Right ventricle myocardium superior (tissue), 1 donor: Measurements from ENCODE around the gene MRPS7. TPM values are rescaled to one million over a fixed set of nuclear protein-coding genes. Genes with fewer than 3 reads are reported as not detected.
"Not testable (repeated sequence)": the region's sequence is repeated elsewhere in the genome, so short reads cannot be mapped to it uniquely, and the experiment has no call there.

Source experiments
- ATAC-seq: fragments of 200-7000 bp; cut with Tn5 transposase; one replicate; pipeline ENCODE4 v1.9.1; 2020; ENCODE audit warnings: mild to moderate bottlenecking; ENCODE audit not compliant: poor library complexity
- DNase-seq: peaks from one replicate; pipeline ENCODE4 v3.0.0-alpha.2; 2020
- intact Hi-C: fragments of 100-400 bp; cut with DNase I; formaldehyde crosslinking; loops from one replicate; pipeline ENCODE4 v1.11.2; 2022
- total RNA-seq: library from RNA; stranded (reverse); fragmentation: NEBNext Ultra II Directional; extraction: Animal tissue kit (Norgen Biotek cat#: 25700); gene quantifications from one replicate; pipeline ENCODE4 v1.2.1, GENCODE V29; 2021
- donor health status: DM: no; HTN: yes; CAD: no; lungs with severe emphysema.

MRPS7 gene
- total RNA-seq, 1 donor from 2014 or later, result 125 TPM

GRCh38 chr17:75267411-75268232, 5.9 kb downstream of the MRPS7 start:
- ATAC-seq (no peak), DNase-seq (no peak)
- intact Hi-C loops, result no loop called here

- intact Hi-C loops, result no loop called here
- ATAC-seq, result no peak
- no peak for DNase-seq
These were observed 8.2 kb downstream of the MRPS7 start for GRCh38 chr17:75269844-75270217.

GRCh38 chr17:75270218-75270965, 8.7 kb downstream of the MRPS7 start:
- DNase-seq, result peak; percentile 76
- ATAC-seq, result peak; percentile 50
- intact Hi-C loops, result no loop called here

- intact Hi-C loops, result no loop called here
- ATAC-seq, result no peak
These were observed 9.2 kb downstream of the MRPS7 start, which contains the start of gene MIF4GD for GRCh38 chr17:75270966-75271232. Gene MIF4GD, minus strand, starts transcription at chr17:75271231. Its CDS starts 1,036 bp downstream, at chr17:75270195.

GRCh38 chr17:75271233-75271954, 9.7 kb downstream of the MRPS7 start:
- DNase-seq, result peak; percentile 91
- ATAC-seq, result peak; percentile 88
- intact Hi-C loops, result no loop called here

More at GRCh38 chr17:75270966-75271232, 9.2 kb downstream of the MRPS7 start, which contains the start of gene MIF4GD:
- DNase-seq, result no peak

- ATAC-seq (peak; percentile 34), DNase-seq (peak; percentile 77)
- intact Hi-C loops, result no loop called here
These were observed 10.5 kb downstream of the MRPS7 start for GRCh38 chr17:75271955-75272847.

- no peak for ATAC-seq
These were observed 11.1 kb downstream of the MRPS7 start for GRCh38 chr17:75272848-75273184.

GRCh38 chr17:75273977-75274708, 12.5 kb downstream of the MRPS7 start:
- DNase-seq, result no peak
- ATAC-seq, result no peak
- intact Hi-C loops, result no loop called here

More at GRCh38 chr17:75272848-75273184, 11.1 kb downstream of the MRPS7 start:
- no peak for DNase-seq
- intact Hi-C loops, result no loop called here

- DNase-seq (no peak), ATAC-seq (no peak)
- intact Hi-C loops, result no loop called here
These were observed 16.0 kb downstream of the MRPS7 start for GRCh38 chr17:75277664-75278071.

- ATAC-seq, intact Hi-C loops, DNase-seq: not testable (repeated sequence)
These were observed 18.5 kb downstream of the MRPS7 start for GRCh38 chr17:75280189-75280588.

GRCh38 chr17:75285123-75285522, 23.4 kb downstream of the MRPS7 start:
- intact Hi-C loops, result no loop called here
- DNase-seq (no peak), ATAC-seq (no peak)

GRCh38 chr17:75287221-75287620, 25.5 kb downstream of the MRPS7 start:
- intact Hi-C loops, result no loop called here
- no peak for DNase-seq
- no peak for ATAC-seq

- DNase-seq (no peak), ATAC-seq (no peak)
- intact Hi-C loops, result no loop called here
These were observed 26.7 kb downstream of the MRPS7 start for GRCh38 chr17:75288359-75288758.

- ATAC-seq, result peak; percentile 31
- intact Hi-C loops, result no loop called here
- DNase-seq, result peak; percentile 55
These were observed 27.1 kb downstream of the MRPS7 start for GRCh38 chr17:75288770-75289114.

- DNase-seq (peak; percentile 99), ATAC-seq (peak; percentile 98)
- intact Hi-C loops, result no loop called here
These were observed 27.6 kb downstream of the MRPS7 start, which contains the start of gene SLC25A19 for GRCh38 chr17:75289115-75289831. Gene SLC25A19, minus strand, starts transcription at chr17:75289433. Its CDS starts 2,669 bp downstream, at chr17:75286764.

GRCh38 chr17:75289832-75290337, 28.2 kb downstream of the MRPS7 start:
- peak; percentile 54 for ATAC-seq

More at GRCh38 chr17:75289832-75290337, 28.2 kb downstream of the MRPS7 start:
- intact Hi-C loops, result no loop called here
- peak; percentile 81 for DNase-seq
